RPMI7951 (cell line): Measurements from ENCODE around the gene BIRC5. TPM values are rescaled to one million over a fixed set of nuclear protein-coding genes. Genes with fewer than 3 reads are reported as not detected.
"Not testable (repeated sequence)": the region's sequence is repeated elsewhere in the genome, so short reads cannot be mapped to it uniquely, and the experiment has no call there.

Experiments used
- DNase-seq: peaks from one replicate; pipeline ENCODE4 v3.0.0-alpha.2; 2012; ENCODE audit warnings: low read depth
- total RNA-seq: library from RNA; depleted of rRNA; stranded (reverse); fragments of >200 nt; shearing (Covaris generic); gene quantifications from 2 replicates; pipeline ENCODE4 v1.2.3, GENCODE V29; 2014

Gene BIRC5
- total RNA-seq, 1 experiment from 2014 or later: 160 TPM

DNA sequence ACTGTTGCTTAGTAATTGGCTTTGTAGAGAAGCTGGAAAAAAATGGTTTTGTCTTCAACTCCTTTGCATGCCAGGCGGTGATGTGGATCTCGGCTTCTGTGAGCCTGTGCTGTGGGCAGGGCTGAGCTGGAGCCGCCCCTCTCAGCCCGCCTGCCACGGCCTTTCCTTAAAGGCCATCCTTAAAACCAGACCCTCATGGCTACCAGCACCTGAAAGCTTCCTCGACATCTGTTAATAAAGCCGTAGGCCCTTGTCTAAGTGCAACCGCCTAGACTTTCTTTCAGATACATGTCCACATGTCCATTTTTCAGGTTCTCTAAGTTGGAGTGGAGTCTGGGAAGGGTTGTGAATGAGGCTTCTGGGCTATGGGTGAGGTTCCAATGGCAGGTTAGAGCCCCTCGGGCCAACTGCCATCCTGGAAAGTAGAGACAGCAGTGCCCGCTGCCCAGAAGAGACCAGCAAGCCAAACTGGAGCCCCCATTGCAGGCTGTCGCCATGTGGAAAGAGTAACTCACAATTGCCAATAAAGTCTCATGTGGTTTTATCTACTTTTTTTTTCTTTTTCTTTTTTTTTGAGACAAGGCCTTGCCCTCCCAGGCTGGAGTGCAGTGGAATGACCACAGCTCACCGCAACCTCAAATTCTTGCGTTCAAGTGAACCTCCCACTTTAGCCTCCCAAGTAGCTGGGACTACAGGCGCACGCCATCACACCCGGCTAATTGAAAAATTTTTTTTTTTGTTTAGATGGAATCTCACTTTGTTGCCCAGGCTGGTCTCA is 11.2 kb downstream of the BIRC5 start:
- DNase-seq: no peak

DNA sequence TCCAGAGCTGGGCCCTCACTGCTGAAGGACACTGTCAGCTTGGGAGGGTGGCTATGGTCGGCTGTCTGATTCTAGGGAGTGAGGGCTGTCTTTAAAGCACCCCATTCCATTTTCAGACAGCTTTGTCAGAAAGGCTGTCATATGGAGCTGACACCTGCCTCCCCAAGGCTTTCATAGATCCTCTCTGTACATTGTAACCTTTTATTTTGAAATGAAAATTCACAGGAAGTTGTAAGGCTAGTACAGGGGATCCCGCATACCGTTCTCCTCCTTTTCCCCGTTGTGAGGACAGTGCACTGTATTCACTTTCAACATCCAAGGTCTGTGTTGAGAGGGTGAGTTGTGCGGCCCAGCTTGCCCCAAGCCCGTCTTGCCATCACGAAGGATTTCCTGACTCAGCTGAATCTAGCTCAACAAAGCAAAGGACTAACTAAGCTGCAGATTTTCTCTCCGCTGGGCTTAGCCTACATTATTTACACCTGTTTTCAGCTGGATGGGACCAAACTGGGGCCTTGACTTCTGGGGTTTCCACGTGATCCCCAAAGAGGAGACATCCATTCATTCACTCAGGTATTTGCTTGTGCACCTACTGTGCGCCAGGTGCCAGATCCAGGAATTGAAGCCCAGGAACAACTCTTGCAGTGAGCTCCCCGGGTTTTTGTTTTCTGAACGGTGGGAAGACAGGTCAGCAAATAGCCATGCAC is 12.2 kb downstream of the BIRC5 start:
- no peak for DNase-seq

DNA sequence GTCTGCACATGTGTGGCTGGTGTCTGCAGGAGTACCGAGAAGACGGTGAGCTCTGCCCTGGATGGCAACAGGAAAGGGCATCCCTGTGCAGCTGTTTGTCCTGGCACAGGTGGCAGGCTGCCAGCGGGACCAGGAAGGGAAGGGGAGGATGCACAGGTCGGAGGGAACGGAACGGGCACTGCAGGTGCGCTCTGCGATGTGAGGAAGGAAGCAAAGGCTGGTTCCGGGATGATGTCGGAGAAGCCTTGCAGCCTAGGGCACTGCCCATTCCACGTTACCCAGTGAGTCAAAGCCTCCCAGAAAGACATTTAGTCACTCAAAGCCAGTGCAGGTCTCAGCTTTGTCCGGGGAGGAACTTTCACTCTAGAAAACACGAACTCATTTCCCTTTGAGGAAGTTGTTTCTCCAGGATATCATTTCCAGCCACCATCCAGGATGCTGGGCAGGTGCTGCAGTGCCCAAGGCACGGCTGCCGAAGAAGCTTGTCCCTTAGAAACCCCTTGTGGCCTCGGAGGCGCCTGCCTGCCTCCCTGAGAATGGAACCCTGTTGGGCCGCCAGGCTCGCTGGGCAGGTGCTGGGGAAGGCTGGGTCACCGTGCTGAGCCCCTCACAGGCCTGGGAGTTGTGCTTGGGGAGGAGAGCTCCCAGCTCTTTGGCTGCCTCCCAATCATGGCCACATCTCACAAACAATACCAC is 12.9 kb downstream of the BIRC5 start:
- peak; percentile 47 for DNase-seq

DNA sequence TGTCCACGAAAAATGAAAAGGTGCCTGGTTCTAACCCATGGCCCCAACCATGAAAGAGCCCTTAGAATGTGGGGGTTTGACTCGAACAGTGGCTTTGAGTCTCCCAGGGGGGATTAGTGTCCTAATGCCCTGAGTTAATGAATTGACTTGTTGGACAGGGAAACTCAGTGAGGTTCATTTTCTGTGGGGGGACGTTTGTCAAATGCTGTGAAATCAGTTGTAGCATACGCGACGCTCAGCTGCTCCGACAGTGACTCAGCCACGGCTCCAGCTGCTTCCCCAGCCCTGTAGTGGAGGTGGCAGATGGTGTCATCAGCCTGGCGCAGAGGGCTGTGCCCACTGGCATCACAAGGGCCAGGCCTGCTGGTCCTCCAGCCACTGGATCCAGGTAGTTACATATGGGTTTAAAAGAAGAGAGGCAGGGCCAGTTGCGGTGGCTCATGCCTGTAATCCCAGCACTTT is 13.4 kb downstream of the BIRC5 start:
- peak; percentile 65 for DNase-seq

DNA sequence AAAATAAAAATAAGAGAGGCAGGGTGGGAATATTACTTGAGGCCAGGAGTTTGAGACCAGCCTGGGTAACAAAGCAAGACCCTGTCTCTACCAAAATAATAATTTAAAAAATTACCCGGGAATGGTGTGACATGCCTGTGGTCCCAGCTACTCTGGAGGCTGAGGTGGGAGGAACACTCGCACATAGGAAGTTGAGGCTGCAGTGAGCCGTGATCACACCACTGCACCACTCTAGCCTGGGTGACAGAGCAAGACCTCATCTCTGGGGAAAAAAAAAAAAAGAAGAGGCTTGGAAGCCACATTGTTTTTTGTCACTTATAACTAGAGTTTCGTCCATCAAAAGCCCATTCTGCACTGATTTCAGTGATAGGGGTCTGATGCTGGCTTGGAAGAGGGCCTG is 14.1 kb downstream of the BIRC5 start:
- DNase-seq: no peak

DNA sequence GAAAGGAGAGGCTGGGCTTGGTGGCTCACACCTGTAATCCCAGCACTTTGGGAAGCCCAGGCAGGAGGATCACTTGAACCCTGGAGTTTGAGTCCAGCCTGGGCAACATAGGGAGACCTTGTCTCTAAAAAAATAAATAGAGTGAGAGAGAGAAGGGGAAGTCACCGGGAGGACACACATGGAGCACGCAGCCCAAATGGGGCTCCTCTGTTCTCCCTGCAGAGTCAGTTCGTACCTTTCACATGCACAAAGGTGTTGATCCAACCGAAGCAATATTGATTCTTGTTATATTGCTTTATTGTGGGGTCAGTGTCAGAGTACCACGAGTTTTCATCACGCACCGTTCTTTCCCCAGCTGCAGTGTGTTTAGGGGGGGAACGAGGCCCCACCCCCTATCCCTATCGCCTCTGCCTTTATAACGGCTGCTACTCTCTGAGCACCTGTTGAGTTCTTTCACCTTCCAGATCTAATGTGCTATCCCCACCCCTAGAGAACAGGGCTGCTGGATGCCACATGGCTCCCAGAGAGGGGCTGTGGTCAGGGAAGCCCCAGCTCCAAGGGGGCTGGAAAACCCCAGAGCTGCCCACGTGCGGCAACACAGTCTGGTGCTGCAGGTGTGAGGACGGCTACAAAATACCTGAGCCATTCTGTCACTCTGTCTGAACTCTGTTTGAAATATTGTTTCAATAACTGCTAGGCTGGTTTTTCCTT is 16.4 kb downstream of the BIRC5 start:
- DNase-seq: no peak

DNA sequence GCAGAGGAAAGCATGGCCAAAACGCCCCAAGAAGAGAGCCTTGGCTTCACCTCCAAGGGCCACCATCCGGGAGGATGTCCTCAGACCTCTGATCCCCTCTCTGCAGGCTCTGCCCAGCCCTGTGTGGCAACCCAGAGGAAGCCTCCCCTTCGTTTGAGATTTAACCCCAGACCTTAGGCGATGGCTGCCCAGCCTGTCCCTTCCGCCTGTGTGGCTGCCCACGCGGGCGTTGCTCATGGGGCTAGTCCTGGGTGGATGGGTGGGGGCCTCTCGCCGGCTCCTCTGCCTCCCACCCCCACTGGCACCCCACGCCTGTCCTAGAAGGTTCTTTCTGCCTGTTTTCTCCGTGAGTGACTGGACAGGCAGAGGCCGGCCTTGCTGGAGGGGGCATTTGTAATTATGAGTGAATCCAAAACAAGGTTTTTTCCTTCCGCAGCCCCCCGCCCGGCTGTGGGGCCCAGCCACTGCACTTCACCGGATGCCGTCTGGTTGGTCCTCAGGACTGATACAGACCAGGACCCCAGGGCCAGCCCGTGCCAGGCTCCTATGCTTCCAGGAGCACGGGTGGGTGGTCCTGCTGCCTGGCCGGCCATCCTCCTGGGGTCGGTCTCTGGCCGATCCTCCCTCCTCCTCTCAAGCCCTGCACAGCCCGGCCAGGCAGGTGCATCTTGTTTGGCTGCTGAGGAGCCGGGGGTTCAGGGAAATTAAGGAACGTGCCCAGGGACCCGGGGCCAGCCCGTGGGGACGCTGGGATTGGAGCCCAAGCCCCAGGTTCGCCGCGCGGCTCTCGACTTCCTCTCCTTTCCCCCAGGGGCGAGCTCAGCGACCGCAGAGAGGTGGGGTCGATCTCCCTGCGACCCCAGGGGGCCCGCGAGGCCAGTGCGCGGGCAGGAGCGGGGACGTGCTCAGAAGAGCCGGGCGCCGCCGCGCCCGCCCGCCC is 17.2 kb downstream of the BIRC5 start, which contains the start of gene TMEM235:
Gene TMEM235, plus strand, starts transcription at position 636 of the 940 bp plus-strand sequence. CDS start 393 bp downstream, outside the sequence.
- no peak for DNase-seq

DNA sequence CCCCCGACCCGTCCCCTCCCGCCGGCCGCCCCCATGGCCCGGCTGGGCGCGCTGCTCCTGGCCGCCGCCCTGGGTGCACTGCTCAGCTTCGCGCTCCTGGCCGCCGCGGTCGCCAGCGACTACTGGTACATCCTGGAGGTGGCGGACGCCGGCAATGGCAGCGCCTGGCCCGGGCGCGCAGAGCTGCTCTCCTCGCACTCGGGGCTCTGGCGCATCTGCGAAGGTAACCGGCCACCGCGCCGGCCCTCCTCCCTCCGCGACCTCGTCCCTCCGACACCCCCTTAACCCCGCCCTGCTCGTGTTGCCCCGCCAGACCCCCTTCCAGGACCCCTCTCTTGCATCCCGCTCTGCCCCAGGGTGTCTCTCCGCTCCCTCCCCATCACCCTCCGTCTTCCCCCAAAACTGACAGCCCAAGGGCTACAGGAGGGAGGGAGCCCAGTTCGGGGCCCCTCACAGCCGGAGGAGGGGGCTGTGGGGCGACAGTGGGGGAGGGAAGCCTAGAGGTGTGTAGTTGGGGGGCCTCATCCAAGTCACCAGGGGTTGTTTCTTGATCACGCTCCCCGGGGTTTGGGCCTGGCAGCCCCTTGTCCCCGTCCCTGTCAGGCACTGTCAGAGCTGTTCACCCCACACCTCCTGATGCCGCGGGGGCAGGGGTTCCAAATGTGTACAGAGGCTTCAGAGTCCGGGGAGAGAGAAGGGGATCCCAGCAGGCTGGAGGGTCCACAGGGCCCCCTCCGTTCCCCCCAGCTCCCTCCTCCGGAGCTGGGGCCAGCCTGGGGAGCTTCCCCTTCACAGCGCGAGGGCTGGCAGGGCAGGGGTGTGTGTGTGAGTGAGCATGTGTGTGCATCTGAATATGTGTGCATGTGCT is 18.2 kb downstream of the BIRC5 start:
- peak; percentile 8 for DNase-seq

DNA sequence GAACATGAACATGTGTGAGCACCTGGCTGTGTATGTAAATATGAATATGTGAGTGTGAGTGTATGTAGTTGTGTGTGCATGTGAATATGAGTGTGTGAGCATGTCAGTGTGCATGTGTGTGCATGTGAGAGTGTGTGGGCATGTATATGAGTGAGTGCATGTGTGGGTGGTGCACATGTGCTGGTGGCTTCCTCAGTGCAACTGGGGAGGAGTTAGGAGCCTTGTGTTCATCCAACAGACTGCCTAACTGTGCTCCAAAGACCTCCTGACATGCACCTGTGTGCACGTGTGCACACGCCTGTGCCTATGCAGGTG is 18.8 kb downstream of the BIRC5 start:
- no peak for DNase-seq

DNA sequence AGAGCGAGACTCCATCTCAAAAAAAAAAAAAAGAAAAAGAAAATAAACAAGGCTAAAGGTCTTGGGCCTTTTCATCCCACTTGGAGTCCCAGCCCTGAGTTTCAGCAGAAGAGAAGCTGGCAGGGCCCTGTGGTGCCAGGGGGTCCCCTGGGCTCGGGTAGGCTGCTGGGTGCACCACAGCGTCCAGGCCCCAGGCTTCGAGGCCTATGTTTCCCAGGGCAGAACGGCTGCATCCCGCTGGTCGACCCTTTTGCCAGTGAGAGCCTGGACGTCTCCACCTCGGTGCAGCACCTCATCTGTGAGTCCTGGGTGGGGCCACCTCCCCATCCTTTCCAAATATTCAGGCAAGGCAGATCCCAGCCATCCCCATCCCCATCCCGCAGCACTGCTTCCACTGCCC is 19.6 kb downstream of the BIRC5 start:
- DNase-seq: no peak

DNA sequence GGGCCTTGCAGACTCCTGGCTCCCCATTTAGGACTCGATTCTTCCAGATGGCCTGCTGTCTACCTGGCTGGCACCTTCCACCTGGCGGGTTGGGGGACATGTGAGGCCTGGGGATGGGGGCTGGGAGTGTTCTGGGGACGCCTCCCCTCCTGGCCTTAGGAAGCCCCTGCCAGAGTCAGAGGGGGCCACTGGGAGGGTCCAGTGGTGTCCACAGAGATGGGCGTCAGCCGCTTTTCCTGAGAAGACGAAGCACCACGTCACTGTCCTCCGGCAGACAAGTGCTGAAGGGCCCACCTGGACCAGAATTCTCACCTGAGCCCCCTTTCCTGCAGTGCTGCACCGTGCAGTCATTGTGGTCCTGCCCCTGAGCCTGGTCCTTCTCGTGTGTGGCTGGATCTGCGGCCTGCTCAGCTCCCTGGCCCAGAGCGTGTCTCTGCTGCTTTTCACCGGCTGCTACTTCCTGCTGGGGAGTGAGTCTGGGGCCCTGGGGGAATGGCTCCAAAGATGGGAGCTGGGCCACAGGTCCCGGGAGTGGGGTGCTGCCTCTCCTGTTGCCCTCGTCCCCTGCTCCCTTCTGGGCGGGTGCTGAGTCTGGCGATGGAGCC is 20.3 kb downstream of the BIRC5 start:
- no peak for DNase-seq

DNA sequence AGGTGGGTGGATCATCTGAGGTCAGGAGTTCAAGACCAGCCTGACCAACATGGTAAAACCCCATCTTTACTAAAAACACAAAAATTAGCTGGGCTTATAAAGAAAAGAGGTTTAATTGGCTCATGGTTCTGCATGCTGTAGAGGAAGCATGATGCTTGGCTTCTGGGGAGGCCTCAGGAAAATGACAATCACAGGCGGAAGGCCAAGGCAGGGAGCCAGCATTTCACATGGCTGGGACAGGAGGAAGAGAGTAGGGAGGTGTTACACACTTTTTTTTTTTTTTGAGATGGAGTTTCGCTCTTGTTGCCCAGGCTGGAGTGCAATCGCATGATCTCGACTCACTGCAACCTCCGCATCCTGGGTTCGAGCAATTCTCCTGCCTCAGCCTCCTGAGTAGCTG is 21.0 kb downstream of the BIRC5 start:
- DNase-seq: not testable (repeated sequence)

DNA sequence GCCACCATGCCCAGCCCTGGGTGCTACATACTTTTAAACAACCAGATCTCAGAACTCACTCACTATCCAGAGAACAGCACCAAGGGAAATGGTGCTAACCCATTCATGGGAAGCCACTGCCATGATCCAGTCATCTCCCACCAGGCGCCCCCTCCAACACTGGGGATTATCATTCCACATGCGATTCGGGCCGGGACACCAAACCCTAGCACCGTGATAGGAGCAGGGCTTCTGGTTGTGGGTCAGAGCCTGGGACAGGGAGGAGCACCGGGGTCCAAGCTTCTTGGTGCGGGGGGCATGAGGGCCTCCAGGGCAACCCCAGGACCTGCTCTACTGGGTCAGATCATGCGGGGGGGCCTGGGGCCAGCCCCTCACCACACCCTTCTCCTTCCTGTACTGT is 21.8 kb downstream of the BIRC5 start:
- no peak for DNase-seq

DNA sequence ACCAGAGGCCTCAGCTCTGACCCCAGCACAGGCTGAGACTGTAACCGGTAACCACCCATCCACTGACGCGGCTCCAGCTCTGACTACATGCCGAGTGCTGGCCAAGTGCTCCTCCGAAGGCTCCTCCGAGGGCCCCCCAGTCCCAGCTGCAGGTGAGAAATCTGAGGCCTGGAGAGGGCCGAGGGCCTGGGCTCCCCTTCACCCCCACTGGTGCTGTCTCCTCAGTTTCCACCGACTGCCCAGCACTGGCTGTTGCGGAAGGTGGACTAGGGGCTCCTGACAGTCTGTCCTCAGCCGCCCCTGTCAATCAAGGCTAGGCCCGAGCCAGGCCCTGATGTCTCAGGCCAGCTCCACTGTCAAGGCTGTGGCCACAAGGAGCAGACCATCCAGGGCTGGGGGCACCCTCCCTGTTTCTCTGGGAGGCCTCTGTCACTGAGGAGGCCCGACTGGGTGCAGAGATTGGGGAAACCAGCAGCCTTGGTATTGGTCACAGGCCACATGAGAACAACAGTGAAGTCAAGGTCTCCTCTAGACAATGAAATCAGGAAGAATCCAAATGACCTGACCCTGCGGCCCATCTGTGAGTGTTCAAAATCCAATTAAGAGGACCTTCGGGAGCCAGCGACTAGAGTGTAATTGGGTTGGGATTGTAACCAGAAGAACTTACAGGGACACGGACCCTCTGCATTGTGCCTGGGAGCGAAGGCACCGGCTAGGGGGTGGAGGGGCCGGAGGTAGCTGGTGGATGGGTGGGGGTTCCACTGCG is 22.5 kb downstream of the BIRC5 start:
- no peak for DNase-seq

DNA sequence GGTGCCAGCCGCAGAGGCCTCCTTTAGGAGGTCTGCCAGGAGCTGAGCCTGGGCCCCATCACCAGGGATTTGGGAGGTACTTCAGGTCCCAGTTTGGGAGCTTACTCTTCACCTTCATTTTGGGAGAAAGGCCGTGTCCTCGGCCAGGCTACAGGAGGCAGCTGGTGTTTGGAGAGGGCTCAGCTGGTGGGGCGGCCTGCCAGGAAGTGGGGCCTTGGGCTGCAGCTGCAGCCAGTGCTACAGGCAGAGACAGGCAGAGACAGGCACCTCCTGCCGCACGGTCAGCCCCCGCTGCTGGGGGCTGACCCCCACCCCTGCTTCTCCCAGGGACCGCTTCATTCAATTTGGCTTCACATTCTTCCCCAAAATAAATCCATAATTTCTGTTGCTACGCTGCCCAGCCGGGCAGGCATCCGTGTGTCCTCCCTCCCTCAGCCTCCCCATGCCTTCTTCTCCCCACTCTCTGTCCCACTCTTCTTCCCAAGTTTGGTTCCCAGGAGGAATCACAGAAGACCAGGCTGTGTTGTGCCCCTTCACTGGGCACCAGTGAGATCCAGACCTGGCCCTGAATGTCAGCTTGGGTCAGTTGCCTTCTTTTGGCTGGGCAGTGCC is 23.5 kb downstream of the BIRC5 start:
- DNase-seq: no peak

DNA sequence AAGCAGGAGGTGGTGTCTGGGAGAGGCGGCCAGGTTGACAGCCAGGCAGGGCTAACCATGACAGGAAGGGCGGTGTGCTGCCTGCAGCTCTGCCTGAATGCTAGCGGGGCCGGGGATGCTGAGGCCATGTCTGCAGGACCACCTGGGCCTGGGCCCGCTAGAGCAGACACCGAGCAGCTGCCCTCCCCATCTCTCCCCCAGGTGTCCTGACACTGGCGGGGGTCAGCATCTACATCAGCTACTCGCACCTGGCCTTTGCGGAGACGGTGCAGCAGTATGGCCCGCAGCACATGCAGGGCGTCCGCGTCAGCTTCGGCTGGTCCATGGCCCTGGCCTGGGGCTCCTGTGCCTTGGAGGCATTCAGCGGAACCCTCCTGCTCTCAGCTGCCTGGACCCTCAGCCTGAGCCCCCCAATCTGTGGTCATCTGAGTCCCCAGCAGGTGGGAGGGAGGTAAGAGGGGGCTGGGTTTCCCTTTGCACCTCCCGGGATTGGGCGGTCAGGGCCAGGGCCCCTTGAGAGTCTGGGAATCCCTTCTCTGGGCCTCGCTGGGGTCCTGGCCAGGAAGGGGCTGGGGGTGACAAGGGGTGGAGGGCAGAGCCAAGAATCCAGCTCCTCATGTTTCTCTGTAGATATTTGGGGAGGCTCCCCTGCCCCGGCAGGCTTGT is 24.9 kb downstream of the BIRC5 start:
- no peak for DNase-seq

DNA sequence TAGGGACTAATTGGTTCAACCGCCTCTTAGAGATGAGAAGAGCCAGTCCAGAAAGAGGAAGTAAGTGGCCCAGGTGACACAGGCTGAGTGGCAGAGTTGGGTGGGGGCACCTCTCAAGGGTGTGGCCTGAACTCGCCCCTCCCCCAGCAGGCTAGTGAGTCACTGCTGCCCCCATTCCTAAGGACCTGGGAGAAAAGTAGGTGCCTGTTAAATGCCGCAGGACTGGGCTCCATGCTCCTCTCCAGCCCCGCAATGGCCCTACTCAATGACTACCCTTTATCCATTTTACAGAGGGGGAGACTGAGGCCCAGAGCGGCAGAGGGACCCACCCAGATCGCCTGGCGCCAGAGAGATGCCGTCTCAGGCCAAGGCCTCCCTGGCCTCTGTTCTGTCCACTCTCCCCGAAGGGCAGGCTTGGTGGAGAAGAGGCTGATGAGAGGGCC is 25.5 kb downstream of the BIRC5 start:
- DNase-seq: no peak
